Naive B cell (primary cell): ENCODE results near the gene TEKT2. TPM values are rescaled to one million over a fixed set of nuclear protein-coding genes. Genes with fewer than 3 reads are reported as not detected.

Experiments
- ATAC-seq, 2 donors: fragments of 150-1000 bp; cut with Tn5 transposase; 2 replicates each; pipeline ENCODE4 v1.10.0; 2021; ENCODE audit warnings: low read depth in 2 of 2, mild to moderate bottlenecking in 2 of 2, moderate library complexity in 2 of 2
- DNase-seq: peaks from one replicate; pipeline ENCODE4 v3.0.0; 2022
- H3K27ac Mint-ChIP-seq, 6 donors: one replicate each; pipeline ENCODE4 v1.8.0; 2020 to 2022; ENCODE audit warnings: mild to moderate bottlenecking in 6 of 6, mixed read lengths in 6 of 6, moderate library complexity in 5 of 6, inconsistent platforms in 2 of 6
- H3K27me3 Mint-ChIP-seq, 3 donors: one replicate each; pipeline ENCODE4 v1.8.0; 2021 to 2022; ENCODE audit warnings: mixed read lengths in 3 of 3, mild to moderate bottlenecking in 1 of 3
- H3K36me3 Mint-ChIP-seq, 2 donors: one replicate each; pipeline ENCODE4 v1.8.0; 2020 to 2022; ENCODE audit warnings: mixed read lengths in 2 of 2, inconsistent platforms in 1 of 2, mild to moderate bottlenecking in 1 of 2
- H3K4me1 Mint-ChIP-seq, 3 donors: one replicate each; pipeline ENCODE4 v1.8.0; 2020 to 2022; ENCODE audit warnings: mixed read lengths in 3 of 3, inconsistent platforms in 1 of 3, mild to moderate bottlenecking in 1 of 3, moderate library complexity in 1 of 3
- H3K4me3 Mint-ChIP-seq, 8 donors: one replicate each; pipeline ENCODE4 v1.8.0; 2020 to 2022; ENCODE audit warnings: mild to moderate bottlenecking in 8 of 8, mixed read lengths in 8 of 8, moderate library complexity in 8 of 8, inconsistent platforms in 2 of 8
- H3K9me3 Mint-ChIP-seq, 7 donors: one replicate each; pipeline ENCODE4 v1.8.0; 2020 to 2022; ENCODE audit warnings: mixed read lengths in 7 of 7, mild to moderate bottlenecking in 5 of 7, inconsistent platforms in 2 of 7, moderate library complexity in 1 of 7
- polyA plus RNA-seq, 6 donors: library from polyadenylated mRNA; unstranded; fragments of 300-500 nt; fragmentation: Illumina TruSeq; gene quantifications; one replicate each; pipeline ENCODE4 v1.2.3, GENCODE V29; 2021; ENCODE audit warnings: low read depth in 6 of 6

TEKT2 gene
- polyA plus RNA-seq, 6 donors from 2014 or later = not detected

GRCh38 chr1:36080801-36081200 is 3.1 kb upstream of the TEKT2 start:
- DNase-seq (no peak), ATAC-seq (no peak)
- H3K9me3 Mint-ChIP-seq = no peaks in the 10 kb centered on the region
- H3K4me3 Mint-ChIP-seq = no peak overlapping the region
- H3K27ac Mint-ChIP-seq = peak overlapping the region in 2 of 6 donors; percentile 18 to 56
- H3K27me3 Mint-ChIP-seq = peaks cover 11 to 30% (median 19%) of the 10 kb centered on the region in 3 donors
- no peaks in the 10 kb centered on the region for H3K4me1 Mint-ChIP-seq
- no peaks in the 10 kb centered on the region for H3K36me3 Mint-ChIP-seq

GRCh38 chr1:36081926-36082485 is 1.9 kb upstream of the TEKT2 start:
- H3K4me3 Mint-ChIP-seq = no peak overlapping the region
- H3K9me3 Mint-ChIP-seq = no peaks in the 10 kb centered on the region
- DNase-seq (no peak), ATAC-seq (no peak)
- H3K27ac Mint-ChIP-seq = no peak overlapping the region
- no peaks in the 10 kb centered on the region for H3K36me3 Mint-ChIP-seq
- peaks cover 0 to 2% (median 1%) of the 10 kb centered on the region in 3 donors for H3K4me1 Mint-ChIP-seq
- peaks cover 11 to 33% (median 19%) of the 10 kb centered on the region in 3 donors for H3K27me3 Mint-ChIP-seq

- DNase-seq (no peak), ATAC-seq (no peak)
- Mint-ChIP-seq H3K9me3 (no peaks in the 10 kb centered on the region), H3K27me3 (peaks cover 11 to 36% (median 19%) of the 10 kb centered on the region in 3 donors), H3K36me3 (no peaks in the 10 kb centered on the region), H3K4me1 (peaks cover 0 to 3% (median 3%) of the 10 kb centered on the region in 3 donors), H3K27ac (no peak overlapping the region), H3K4me3 (peak overlapping the region in 2 of 8 donors; percentile 45 to 70)
Observed at GRCh38 chr1:36083219-36083618, 675 bp upstream of the TEKT2 start.

- H3K4me3 Mint-ChIP-seq = peak overlapping the region in 7 of 8 donors; percentile 5 to 69 (median 45)
- H3K27me3 Mint-ChIP-seq = peaks cover 11 to 36% (median 19%) of the 10 kb centered on the region in 3 donors
- DNase-seq (no peak), ATAC-seq (no peak)
- H3K9me3 Mint-ChIP-seq = no peaks in the 10 kb centered on the region
- no peaks in the 10 kb centered on the region for H3K36me3 Mint-ChIP-seq
- peak overlapping the region in 1 of 6 donors; percentile 66 for H3K27ac Mint-ChIP-seq
- H3K4me1 Mint-ChIP-seq = peaks cover 5 to 10% (median 8%) of the 10 kb centered on the region in 3 donors
Observed at GRCh38 chr1:36084497-36085115, 712 bp downstream of the TEKT2 start.

- DNase-seq (no peak), ATAC-seq (no peak)
- peaks cover 10 to 15% (median 12%) of the 10 kb centered on the region in 3 donors for H3K4me1 Mint-ChIP-seq
- H3K4me3 Mint-ChIP-seq = peak overlapping the region in 5 of 8 donors; percentile 5 to 59 (median 9)
- H3K27me3 Mint-ChIP-seq = peaks cover 11 to 36% (median 19%) of the 10 kb centered on the region in 3 donors
- H3K36me3 Mint-ChIP-seq = no peaks in the 10 kb centered on the region
- no peak overlapping the region for H3K27ac Mint-ChIP-seq
- H3K9me3 Mint-ChIP-seq = no peaks in the 10 kb centered on the region
Observed at GRCh38 chr1:36085126-36085525, 1.2 kb downstream of the TEKT2 start.

GRCh38 chr1:36085686-36086526 is 2.0 kb downstream of the TEKT2 start:
- Mint-ChIP-seq H3K27ac (peak overlapping the region in 2 of 6 donors; percentile 24 to 54), H3K9me3 (no peaks in the 10 kb centered on the region), H3K36me3 (no peaks in the 10 kb centered on the region), H3K27me3 (peaks cover 11 to 30% (median 12%) of the 10 kb centered on the region in 3 donors), H3K4me1 (peaks cover 12 to 15% (median 15%) of the 10 kb centered on the region in 3 donors), H3K4me3 (peak overlapping the region in 4 of 8 donors; percentile 16 to 76 (median 66))
- DNase-seq (no peak), ATAC-seq (no peak)

GRCh38 chr1:36086529-36087232 is 2.8 kb downstream of the TEKT2 start:
- ATAC-seq (no peak), DNase-seq (no peak)
- Mint-ChIP-seq H3K4me1 (peaks cover 12 to 23% (median 15%) of the 10 kb centered on the region in 3 donors), H3K4me3 (peak overlapping the region; percentile 48 to 83 (median 66)), H3K9me3 (no peaks in the 10 kb centered on the region), H3K36me3 (no peaks in the 10 kb centered on the region), H3K27ac (peak overlapping the region in 1 of 6 donors; percentile 39), H3K27me3 (peaks cover 8 to 28% (median 11%) of the 10 kb centered on the region in 3 donors)

GRCh38 chr1:36087233-36088123 is 3.6 kb downstream of the TEKT2 start:
- DNase-seq (no peak), ATAC-seq (no peak)
- Mint-ChIP-seq H3K9me3 (no peaks in the 10 kb centered on the region), H3K27me3 (peaks cover 3 to 20% (median 3%) of the 10 kb centered on the region in 3 donors), H3K4me3 (peak overlapping the region; percentile 48 to 97 (median 88)), H3K27ac (peak overlapping the region in 1 of 6 donors; percentile 39), H3K4me1 (peaks cover 12 to 27% (median 15%) of the 10 kb centered on the region in 3 donors), H3K36me3 (no peaks in the 10 kb centered on the region)

- Mint-ChIP-seq H3K9me3 (no peaks in the 10 kb centered on the region), H3K4me3 (peak overlapping the region; percentile 83 to 98 (median 94)), H3K4me1 (peaks cover 12 to 27% (median 15%) of the 10 kb centered on the region in 3 donors), H3K36me3 (no peaks in the 10 kb centered on the region), H3K27me3 (peaks cover 0 to 18% (median 0%) of the 10 kb centered on the region in 3 donors), H3K27ac (peak overlapping the region in 1 of 6 donors; percentile 92)
- ATAC-seq (peak; percentile 3), DNase-seq (no peak)
Observed at GRCh38 chr1:36088265-36088576, 4.3 kb downstream of the TEKT2 start.

GRCh38 chr1:36088577-36089392 is 4.9 kb downstream of the TEKT2 start, which contains the start of gene ADPRS:
Gene ADPRS, plus strand, starts transcription at chr1:36088892. Its CDS starts 13 bp downstream, at chr1:36088905.
- H3K27ac Mint-ChIP-seq = peak within 1 kb of the TSS; percentile 91 to 99 (median 94)
- DNase-seq (peak; percentile 87), ATAC-seq (peak; percentile 88 to 90)
- H3K4me1 Mint-ChIP-seq = peaks cover 12 to 27% (median 15%) of the 10 kb centered on the region in 3 donors
- H3K9me3 Mint-ChIP-seq = no peaks in the 10 kb centered on the region
- H3K4me3 Mint-ChIP-seq = peak within 1 kb of the TSS; percentile 83 to 98 (median 94)
- peaks cover 0 to 18% (median 0%) of the 10 kb centered on the region in 3 donors for H3K27me3 Mint-ChIP-seq
- H3K36me3 Mint-ChIP-seq = no peaks in the 10 kb centered on the region

- H3K4me1 Mint-ChIP-seq = peaks cover 12 to 27% (median 15%) of the 10 kb centered on the region in 3 donors
Observed at GRCh38 chr1:36089393-36090121, 5.7 kb downstream of the TEKT2 start.

More at GRCh38 chr1:36089393-36090121, 5.7 kb downstream of the TEKT2 start:
- peak overlapping the region; percentile 91 to 99 (median 94) for H3K27ac Mint-ChIP-seq
- ATAC-seq (no peak), DNase-seq (no peak)
- peaks cover 0 to 12% (median 0%) of the 10 kb centered on the region in 3 donors for H3K27me3 Mint-ChIP-seq
- H3K9me3 Mint-ChIP-seq = no peaks in the 10 kb centered on the region
- H3K4me3 Mint-ChIP-seq = peak overlapping the region; percentile 83 to 98 (median 94)
- H3K36me3 Mint-ChIP-seq = no peaks in the 10 kb centered on the region
